Measurements from ENCODE around the gene EXOC6. TPM values are rescaled to one million over a fixed set of nuclear protein-coding genes. Genes with fewer than 3 reads are reported as not detected.

EXOC6 gene
- total RNA-seq, 1 donor from 2014 or later = 17.2 TPM

- Histone ChIP-seq H3K27ac (replicated peaks) (no peak overlapping the region), H3K9me3 (replicated peaks) (no peaks in the 10 kb centered on the region), H3K27me3 (ENCODE audit: low read depth) (peaks cover 100% of the 10 kb centered on the region), H3K4me1 (peaks cover 55% of the 10 kb centered on the region), H3K4me3 (peak overlapping the region; percentile 40), H3K36me3 (no peaks in the 10 kb centered on the region)
- intact Hi-C loops (cut with micrococcal nuclease) = no loop called here
- no peak for DNase-seq
- TF ChIP-seq, protein P1, sequence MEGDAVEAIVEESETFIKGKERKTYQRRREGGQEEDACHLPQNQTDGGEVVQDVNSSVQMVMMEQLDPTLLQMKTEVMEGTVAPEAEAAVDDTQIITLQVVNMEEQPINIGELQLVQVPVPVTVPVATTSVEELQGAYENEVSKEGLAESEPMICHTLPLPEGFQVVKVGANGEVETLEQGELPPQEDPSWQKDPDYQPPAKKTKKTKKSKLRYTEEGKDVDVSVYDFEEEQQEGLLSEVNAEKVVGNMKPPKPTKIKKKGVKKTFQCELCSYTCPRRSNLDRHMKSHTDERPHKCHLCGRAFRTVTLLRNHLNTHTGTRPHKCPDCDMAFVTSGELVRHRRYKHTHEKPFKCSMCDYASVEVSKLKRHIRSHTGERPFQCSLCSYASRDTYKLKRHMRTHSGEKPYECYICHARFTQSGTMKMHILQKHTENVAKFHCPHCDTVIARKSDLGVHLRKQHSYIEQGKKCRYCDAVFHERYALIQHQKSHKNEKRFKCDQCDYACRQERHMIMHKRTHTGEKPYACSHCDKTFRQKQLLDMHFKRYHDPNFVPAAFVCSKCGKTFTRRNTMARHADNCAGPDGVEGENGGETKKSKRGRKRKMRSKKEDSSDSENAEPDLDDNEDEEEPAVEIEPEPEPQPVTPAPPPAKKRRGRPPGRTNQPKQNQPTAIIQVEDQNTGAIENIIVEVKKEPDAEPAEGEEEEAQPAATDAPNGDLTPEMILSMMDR (IDR thresholded peaks at IDR 0.05; ENCODE audit: borderline replicate concordance) = no peak
Observed at GRCh38 chr10:93064874-93065660, 216.7 kb downstream of the EXOC6 start.

GRCh38 chr10:93065675-93066543, 217.6 kb downstream of the EXOC6 start:
- Histone ChIP-seq H3K9me3 (replicated peaks) (no peaks in the 10 kb centered on the region), H3K27me3 (ENCODE audit: low read depth) (peaks cover 100% of the 10 kb centered on the region), H3K4me3 (peak overlapping the region; percentile 40), H3K36me3 (no peaks in the 10 kb centered on the region), H3K4me1 (peaks cover 47% of the 10 kb centered on the region), H3K27ac (replicated peaks) (no peak overlapping the region)
- TF ChIP-seq, protein P1 (IDR thresholded peaks at IDR 0.05; ENCODE audit: borderline replicate concordance) = no peak
- intact Hi-C loops (cut with micrococcal nuclease) = no loop called here
- DNase-seq = no peak

- peaks cover 41% of the 10 kb centered on the region for H3K4me1 ChIP-seq
- no peak overlapping the region for H3K27ac ChIP-seq (replicated peaks)
- TF ChIP-seq, protein P1 (IDR thresholded peaks at IDR 0.05; ENCODE audit: borderline replicate concordance) = no peak
- intact Hi-C loops (cut with micrococcal nuclease) = no loop called here
- H3K36me3 ChIP-seq = no peaks in the 10 kb centered on the region
- H3K9me3 ChIP-seq (replicated peaks) = no peaks in the 10 kb centered on the region
- H3K4me3 ChIP-seq = no peak overlapping the region
- no peak for DNase-seq
- H3K27me3 ChIP-seq (ENCODE audit: low read depth) = peaks cover 98% of the 10 kb centered on the region
Observed at GRCh38 chr10:93066544-93066913, 218.2 kb downstream of the EXOC6 start.

GRCh38 chr10:93067443-93068365, 219.4 kb downstream of the EXOC6 start:
- DNase-seq = no peak

More at GRCh38 chr10:93067443-93068365, 219.4 kb downstream of the EXOC6 start:
- TF ChIP-seq, protein P1 (IDR thresholded peaks at IDR 0.05; ENCODE audit: borderline replicate concordance) = no peak
- no peaks in the 10 kb centered on the region for H3K36me3 ChIP-seq
- intact Hi-C loops (cut with micrococcal nuclease) = no loop called here
- no peaks in the 10 kb centered on the region for H3K9me3 ChIP-seq (replicated peaks)
- H3K27me3 ChIP-seq (ENCODE audit: low read depth) = peaks cover 98% of the 10 kb centered on the region
- no peak overlapping the region for H3K27ac ChIP-seq (replicated peaks)
- peak overlapping the region; percentile 40 for H3K4me3 ChIP-seq
- H3K4me1 ChIP-seq = peaks cover 41% of the 10 kb centered on the region

Data from left ventricle myocardium inferior (tissue), 1 donor.